Esophagus muscularis mucosa (tissue), 4 donors: ENCODE measurements around the gene FBXW4. TPM values are rescaled to one million over a fixed set of nuclear protein-coding genes. Genes with fewer than 3 reads are reported as not detected.

Experiments
- DNase-seq: peaks from one replicate; pipeline ENCODE4 v3.0.0-alpha.2; 2017; ENCODE audit errors: extremely low spot score
- H3K27ac ChIP-seq, 4 donors: fragments of 200-600 bp; sonication (generic); replicated peaks in 1 of 4; 1 replicate in 3 of 4; 2 replicates in 1 of 4; pipeline ENCODE4 v1.5.1; 2016 to 2019; ENCODE audit warnings: mild to moderate bottlenecking in 1 of 4
- H3K27me3 ChIP-seq, 4 donors: fragments of 200-600 bp; sonication (generic); one replicate each; pipeline versions ENCODE4 v1.5.1 to v1.6.0; 2016 to 2019
- H3K36me3 ChIP-seq, 4 donors: fragments of 200-600 bp; sonication (generic); one replicate each; pipeline ENCODE4 v1.5.1; 2016 to 2019
- H3K4me1 ChIP-seq, 4 donors: fragments of 200-600 bp; sonication (generic); one replicate each; pipeline ENCODE4 v1.5.1; 2016 to 2019
- H3K4me3 ChIP-seq, 4 donors: fragments of 200-600 bp; sonication (generic); 1 replicate in 2 of 4; 2 replicates in 2 of 4; pipeline ENCODE4 v1.5.1; 2016 to 2019; ENCODE audit warnings: mild to moderate bottlenecking in 4 of 4, moderate library complexity in 1 of 4
- H3K9me3 ChIP-seq, 4 donors: fragments of 200-600 bp; sonication (generic); 1 replicate in 3 of 4; 2 replicates in 1 of 4; pipeline ENCODE4 v1.5.1; 2016 to 2019
- CTCF ChIP-seq, 3 experiments: fragments of 200-600 bp in 2 of 3; fragments of 450-650 bp in 1 of 3; sonication (generic) in 2 of 3; IDR thresholded peaks; one replicate each; pipeline ENCODE4 v1.5.1; 2017 to 2019; ENCODE audit warnings: antibody characterized with exemption in 3 of 3, mild to moderate bottlenecking in 2 of 3, moderate library complexity in 1 of 3
- EP300 ChIP-seq: sonication (generic); formaldehyde crosslinking; IDR thresholded peaks from one replicate; pipeline ENCODE4 v1.6.1; 2017; ENCODE audit warnings: antibody characterized with exemption
- POLR2A ChIP-seq: fragments of 450-650 bp; IDR thresholded peaks from one replicate; pipeline ENCODE4 v1.6.1; 2017; ENCODE audit warnings: antibody characterized with exemption, moderate library complexity, mild to moderate bottlenecking, low read depth
- POLR2AphosphoS5 ChIP-seq, 2 donors: sonication (generic); formaldehyde crosslinking; IDR thresholded peaks; one replicate each; pipeline ENCODE4 v1.6.1; 2017; ENCODE audit warnings: antibody characterized with exemption in 2 of 2
- WGBS: methylation state at CpG from one replicate; pipeline ENCODE4 v1.1.5; 2018; 5-methylcytosine and 5-hydroxymethylcytosine counted together
- intact Hi-C: fragments of 100-400 bp; cut with DNase I; formaldehyde crosslinking; loops from one replicate; pipeline ENCODE4 v1.15.1; 2023
- total RNA-seq, 4 donors: library from RNA; depleted of rRNA; stranded (reverse); fragments of >200 nt; gene quantifications; one replicate each; pipeline versions ENCODE4 v1.1.0 to v1.2.1, GENCODE V29; 2016

FBXW4 gene
- total RNA-seq, 4 donors from 2014 or later, result 101 to 168 (median 115) TPM

- Histone ChIP-seq H3K27ac (no peak overlapping the region), H3K4me3 (no peak overlapping the region), H3K4me1 (peaks cover 0 to 11% (median 9%) of the 10 kb centered on the region in 4 donors), H3K36me3 (peaks cover 5 to 71% (median 43%) of the 10 kb centered on the region in 4 donors), H3K27me3 (no peaks in the 10 kb centered on the region), H3K9me3 (no peaks in the 10 kb centered on the region)
- WGBS, result 96% methylated on average over 4 of the region's 5 CpGs
- TF ChIP-seq CTCF (IDR thresholded peaks at IDR 0.05), result no peak
- no peak for TF ChIP-seq POLR2AphosphoS5 (IDR thresholded peaks at IDR 0.05)
- TF ChIP-seq EP300, result no peak
- no peak for TF ChIP-seq POLR2A
- DNase-seq, result no peak
- intact Hi-C loops, result no loop called here
These were observed 45.4 kb downstream of the FBXW4 start for GRCh38 chr10:101649525-101650085.

DNA sequence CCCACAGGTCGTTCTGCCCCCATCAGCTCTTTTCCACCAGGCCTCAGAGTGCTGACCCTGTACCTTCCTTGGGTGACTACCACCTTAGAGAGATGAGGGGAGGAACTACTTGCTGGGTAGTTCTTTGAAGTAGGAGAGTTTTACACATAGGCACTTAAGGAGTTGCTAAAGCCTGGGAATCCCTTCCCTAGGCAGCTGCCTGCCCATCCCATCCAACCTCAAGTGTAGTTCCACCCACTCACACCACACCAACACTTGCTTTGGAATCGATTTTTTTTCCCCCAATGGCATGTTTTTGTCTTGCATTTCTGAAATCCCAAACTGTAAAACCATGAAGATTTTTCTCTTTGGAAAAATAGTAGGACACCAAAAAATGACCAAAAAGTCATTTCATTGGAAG, 47.7 kb downstream of the FBXW4 start:
- no peak overlapping the region for H3K27ac ChIP-seq
- peaks cover 0 to 11% (median 9%) of the 10 kb centered on the region in 4 donors for H3K4me1 ChIP-seq
- H3K4me3 ChIP-seq, result no peak overlapping the region
- no peak for TF ChIP-seq POLR2AphosphoS5 (IDR thresholded peaks at IDR 0.05)
- no peak for TF ChIP-seq EP300
- no peak for TF ChIP-seq CTCF (IDR thresholded peaks at IDR 0.05)
- TF ChIP-seq POLR2A, result no peak
- intact Hi-C loops, result no loop called here
- WGBS, result 92% methylated on average over 2 of the region's 2 CpGs
- no peak for DNase-seq
- H3K36me3 ChIP-seq, result peaks cover 5 to 75% (median 44%) of the 10 kb centered on the region in 4 donors
- no peaks in the 10 kb centered on the region for H3K27me3 ChIP-seq
- H3K9me3 ChIP-seq, result no peaks in the 10 kb centered on the region

GRCh38 chr10:101646364-101646763, 48.6 kb downstream of the FBXW4 start:
- TF ChIP-seq CTCF (IDR thresholded peaks at IDR 0.05), result no peak
- TF ChIP-seq POLR2AphosphoS5 (IDR thresholded peaks at IDR 0.05), result no peak
- TF ChIP-seq POLR2A, result no peak
- Histone ChIP-seq H3K36me3 (peaks cover 5 to 72% (median 37%) of the 10 kb centered on the region in 4 donors), H3K27me3 (no peaks in the 10 kb centered on the region), H3K27ac (no peak overlapping the region), H3K4me3 (no peak overlapping the region), H3K4me1 (peaks cover 0 to 11% (median 9%) of the 10 kb centered on the region in 4 donors), H3K9me3 (no peaks in the 10 kb centered on the region)
- DNase-seq, result no peak
- WGBS, result 93% methylated on average over 5 of the region's 6 CpGs
- intact Hi-C loops, result no loop called here

GRCh38 chr10:101645659-101646058, 49.3 kb downstream of the FBXW4 start:
- DNase-seq, result no peak
- no peak for TF ChIP-seq EP300
- no peak for TF ChIP-seq CTCF (IDR thresholded peaks at IDR 0.05)
- no peak for TF ChIP-seq POLR2A
- TF ChIP-seq POLR2AphosphoS5 (IDR thresholded peaks at IDR 0.05), result no peak
- Histone ChIP-seq H3K27ac (no peak overlapping the region), H3K4me1 (peaks cover 0 to 11% (median 9%) of the 10 kb centered on the region in 4 donors), H3K36me3 (peaks cover 5 to 66% (median 30%) of the 10 kb centered on the region in 4 donors), H3K9me3 (no peaks in the 10 kb centered on the region), H3K4me3 (no peak overlapping the region), H3K27me3 (no peaks in the 10 kb centered on the region)
- WGBS, result 80% methylated on average over 1 of the region's 1 CpG
- intact Hi-C loops, result no loop called here

DNA sequence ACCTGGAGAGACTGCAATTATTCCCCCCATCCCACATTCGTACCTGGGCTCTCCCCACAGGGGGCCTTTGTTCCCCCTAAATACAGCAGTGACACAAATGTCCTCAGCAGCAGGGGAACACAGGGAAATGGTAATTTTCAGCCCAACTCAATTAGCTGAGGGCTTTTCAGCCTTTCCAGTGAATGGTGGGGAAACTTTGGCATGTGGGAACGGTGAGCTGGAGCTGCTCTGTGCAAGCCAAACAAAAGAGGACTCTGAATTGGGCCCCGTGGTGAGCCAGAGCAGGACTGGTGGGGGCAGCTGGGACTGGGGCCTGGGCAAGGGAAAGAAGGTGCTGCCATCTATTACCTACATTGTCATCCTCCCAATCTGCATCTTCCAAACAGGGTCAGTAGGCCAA, 51.0 kb downstream of the FBXW4 start:
- no peak for TF ChIP-seq CTCF (IDR thresholded peaks at IDR 0.05)
- no peak for DNase-seq
- WGBS, result 69% methylated on average over 3 of the region's 3 CpGs
- intact Hi-C loops, result no loop called here
- no peaks in the 10 kb centered on the region for H3K9me3 ChIP-seq
- H3K27me3 ChIP-seq, result no peaks in the 10 kb centered on the region
- no peak overlapping the region for H3K27ac ChIP-seq
- H3K4me3 ChIP-seq, result no peak overlapping the region
- H3K4me1 ChIP-seq, result peaks cover 0 to 11% (median 9%) of the 10 kb centered on the region in 4 donors
- H3K36me3 ChIP-seq, result peaks cover 5 to 58% (median 14%) of the 10 kb centered on the region in 4 donors
